Liver (tissue), 9 donors: ENCODE data around the gene ZC3HAV1. TPM values are rescaled to one million over a fixed set of nuclear protein-coding genes. Genes with fewer than 3 reads are reported as not detected.

Experiments
- DNase-seq: peaks from one replicate; pipeline ENCODE4 v3.0.0-alpha.2; 2017; ENCODE audit warnings: low spot score
- H3K27ac ChIP-seq, 2 donors: one replicate each; pipeline ENCODE4 v1.7.0; 2013; ENCODE audit warnings: inconsistent platforms in 2 of 2, low read length in 2 of 2, control low read depth in 1 of 2, low read depth in 1 of 2, mild to moderate bottlenecking in 1 of 2
- H3K27me3 ChIP-seq, 4 donors: one replicate each; pipeline versions ENCODE4 v1.6.1 to v1.7.0; 2013; ENCODE audit warnings: low read length in 3 of 4, inconsistent platforms in 1 of 4, mild to moderate bottlenecking in 1 of 4, moderate library complexity in 1 of 4; ENCODE audit not compliant: control insufficient read depth in 4 of 4, insufficient read depth in 4 of 4
- H3K36me3 ChIP-seq, 4 donors: one replicate each; pipeline versions ENCODE4 v1.6.1 to v1.7.0; 2013; ENCODE audit warnings: low read length in 3 of 4, mild to moderate bottlenecking in 3 of 4, low read depth in 1 of 4, moderate library complexity in 1 of 4; ENCODE audit not compliant: control insufficient read depth in 4 of 4, insufficient read depth in 3 of 4
- H3K4me1 ChIP-seq, 4 donors: one replicate each; pipeline versions ENCODE4 v1.6.1 to v1.7.0; 2013; ENCODE audit warnings: low read length in 3 of 4, mild to moderate bottlenecking in 3 of 4, moderate library complexity in 1 of 4; ENCODE audit not compliant: control insufficient read depth in 4 of 4, insufficient read depth in 4 of 4
- H3K4me3 ChIP-seq, 3 donors: one replicate each; pipeline versions ENCODE4 v1.6.1 to v1.7.0; 2013; ENCODE audit warnings: low read length in 3 of 3, control low read depth in 1 of 3, low read depth in 1 of 3, mild to moderate bottlenecking in 1 of 3
- H3K9ac ChIP-seq, 2 donors: one replicate each; pipeline ENCODE4 v1.7.0; 2013; ENCODE audit warnings: low read length in 2 of 2, mild to moderate bottlenecking in 2 of 2, moderate library complexity in 2 of 2, control low read depth in 1 of 2, low read depth in 1 of 2
- H3K9me3 ChIP-seq, 4 donors: one replicate each; pipeline versions ENCODE4 v1.6.1 to v1.7.0; 2013; ENCODE audit warnings: low read length in 3 of 4; ENCODE audit not compliant: control insufficient read depth in 4 of 4
- ATF3 ChIP-seq: IDR thresholded peaks from 2 replicates; pipeline ENCODE4 v1.6.1; 2016; ENCODE audit warnings: antibody characterized with exemption
- CTCF ChIP-seq: fragments of 150-350 bp; IDR thresholded peaks from 2 replicates; pipeline ENCODE4 v1.5.1; 2017; ENCODE audit warnings: improper control_type of control experiment, low read depth, low read length; ENCODE audit not compliant: missing input control
- EGR1 ChIP-seq, 2 donors: IDR thresholded peaks; 2 replicates each; pipeline ENCODE4 v1.6.1; 2016 to 2018; ENCODE audit warnings: antibody characterized with exemption in 2 of 2, low read depth in 2 of 2
- FOXA1 ChIP-seq: IDR thresholded peaks from 2 replicates; pipeline ENCODE4 v1.6.1; 2016; ENCODE audit warnings: antibody characterized with exemption
- FOXA2 ChIP-seq: IDR thresholded peaks from 2 replicates; pipeline ENCODE4 v1.6.1; 2016; ENCODE audit warnings: antibody characterized with exemption
- GABPA ChIP-seq, 2 donors: IDR thresholded peaks in 1 of 2; conservative IDR thresholded peaks in 1 of 2; 2 replicates each; pipeline ENCODE4 v1.6.1; 2016; ENCODE audit warnings: antibody characterized with exemption in 2 of 2, mild to moderate bottlenecking in 1 of 2, moderate library complexity in 1 of 2
- HNF4A ChIP-seq, 2 donors: conservative IDR thresholded peaks; 2 replicates each; pipeline ENCODE4 v1.6.1; 2016; ENCODE audit warnings: antibody characterized with exemption in 2 of 2, mild to moderate bottlenecking in 2 of 2
- HNF4G ChIP-seq: IDR thresholded peaks from 2 replicates; pipeline ENCODE4 v1.6.1; 2016; ENCODE audit warnings: antibody characterized with exemption
- JUND ChIP-seq, 2 donors: IDR thresholded peaks; 2 replicates each; pipeline ENCODE4 v1.6.1; 2016; ENCODE audit warnings: antibody characterized with exemption in 2 of 2
- MAX ChIP-seq: IDR thresholded peaks from 2 replicates; pipeline ENCODE4 v1.6.1; 2016; ENCODE audit warnings: antibody characterized with exemption
- NR2F2 ChIP-seq: IDR thresholded peaks from 2 replicates; pipeline ENCODE4 v1.6.1; 2016; ENCODE audit warnings: antibody characterized with exemption
- RAD21 ChIP-seq, 2 donors: IDR thresholded peaks; 2 replicates each; pipeline ENCODE4 v1.6.1; 2016; ENCODE audit warnings: antibody characterized with exemption in 2 of 2, mild to moderate bottlenecking in 2 of 2
- REST ChIP-seq: IDR thresholded peaks from 2 replicates; pipeline ENCODE4 v1.6.1; 2016; ENCODE audit warnings: antibody characterized with exemption, mild to moderate bottlenecking
- RXRA ChIP-seq, 2 donors: IDR thresholded peaks; 2 replicates each; pipeline ENCODE4 v1.6.1; 2017 to 2018; ENCODE audit warnings: antibody characterized with exemption in 2 of 2, mild to moderate bottlenecking in 1 of 2
- SP1 ChIP-seq: IDR thresholded peaks from 2 replicates; pipeline ENCODE4 v1.6.1; 2018; ENCODE audit warnings: antibody characterized with exemption, mild to moderate bottlenecking
- TAF1 ChIP-seq: conservative IDR thresholded peaks from 2 replicates; pipeline ENCODE4 v1.6.1; 2016; ENCODE audit warnings: antibody characterized with exemption, mild to moderate bottlenecking
- YY1 ChIP-seq: IDR thresholded peaks from 2 replicates; pipeline ENCODE4 v1.6.1; 2016; ENCODE audit warnings: antibody characterized with exemption, mild to moderate bottlenecking
- ZBTB33 ChIP-seq: IDR thresholded peaks from 2 replicates; pipeline ENCODE4 v1.6.1; 2016; ENCODE audit warnings: antibody characterized with exemption
- WGBS: extraction: QIAGEN DNeasy Blood & Tissue Kit; methylation state at CpG from one replicate; pipeline ENCODE4 v1.1.7; 2013; 5-methylcytosine and 5-hydroxymethylcytosine counted together
- polyA plus RNA-seq, 2 donors: library from polyadenylated mRNA; stranded (reverse) in 1 of 2; unstranded in 1 of 2; fragments of 200-250 nt in 1 of 2; fragments of >200 nt in 1 of 2; fragmentation: Nextera tagmentation in 1 of 2; extraction: Ambion mirVana in 1 of 2; gene quantifications; one replicate each; pipeline versions ENCODE4 v1.2.1 to v1.2.3, GENCODE V29; 2013 to 2015
- total RNA-seq, 2 donors: library from RNA; depleted of rRNA; stranded (reverse); fragments of >200 nt; gene quantifications; one replicate each; pipeline ENCODE4 v1.2.3, GENCODE V29; 2014
- donor health status: healthy.
- donor health status: healthy.
- donor health status: healthy.
- donor health status: healthy.
- donor health status: healthy.

The ZC3HAV1 gene
- total RNA-seq = 10 to 100 TPM; 22.3 to 40.5 TPM
- polyA plus RNA-seq = 10 to 100 TPM in 1 of 2 donors, 1 to 10 TPM in 1; 6.6 to 10.8 TPM

- Histone ChIP-seq H3K27me3 (no peaks in the 10 kb centered on the region), H3K27ac (peak within 1 kb of the TSS; percentile 88 to 95), H3K4me3 (peak within 1 kb of the TSS; percentile 81 to 96 (median 82)), H3K9ac (peak within 1 kb of the TSS; percentile 77 to 83), H3K36me3 (no peaks in the 10 kb centered on the region), H3K4me1 (peaks cover 0 to 14% (median 5%) of the 10 kb centered on the region in 4 donors), H3K9me3 (no peaks in the 10 kb centered on the region)
- peak in 1 of 2 donors; percentile 60 for TF ChIP-seq GABPA (IDR thresholded peaks at IDR 0.05 in 1 of 2, conservative IDR thresholded peaks at IDR 0.05 in 1 of 2)
- peak; percentile 51 to 62 for TF ChIP-seq HNF4A (conservative IDR thresholded peaks at IDR 0.05)
- peak; percentile 89 for TF ChIP-seq TAF1
- no peak for TF ChIP-seq ATF3
- peak; percentile 13 to 44 for TF ChIP-seq EGR1 (IDR thresholded peaks at IDR 0.05; ENCODE audit: low read depth in 2 of 2)
- peak; percentile 11 for TF ChIP-seq CTCF
- peak; percentile 30 to 53 for TF ChIP-seq RAD21 (IDR thresholded peaks at IDR 0.05)
- TF ChIP-seq MAX = peak; percentile 54
- TF ChIP-seq HNF4G = no peak
- peak; percentile 84 for TF ChIP-seq REST
- peak; percentile 54 to 68 for TF ChIP-seq RXRA (IDR thresholded peaks at IDR 0.05)
- TF ChIP-seq SP1 = peak; percentile 66
- no peak for TF ChIP-seq FOXA1
- peak; percentile 79 for TF ChIP-seq NR2F2
- TF ChIP-seq FOXA2 = no peak
- TF ChIP-seq JUND (IDR thresholded peaks at IDR 0.05) = peak in 1 of 2 donors; percentile 30
- TF ChIP-seq YY1 = peak; percentile 91
- TF ChIP-seq ZBTB33 = peak; percentile 44
- under 1% methylated on average over 68 of the region's 68 CpGs for WGBS
- DNase-seq = peak; percentile 86
Measured at GRCh38 chr7:139109188-139109982, at the start of gene ZC3HAV1. Gene ZC3HAV1 (minus strand): TSS chr7:139109720. CDS start chr7:139109331, 389 bp downstream.
